GM12872 (cell line): ENCODE data around the gene TGFBR3L.

ENCODE experiments used
- CTCF ChIP-seq: IDR thresholded peaks from 3 replicates; pipeline ENCODE4 v1.5.1; 2011; ENCODE audit warnings: low read depth, mild to moderate bottlenecking, low read length, moderate library complexity; ENCODE audit not compliant: insufficient read depth

TGFBR3L gene

GRCh38 chr19:7897292-7897691, 17.3 kb upstream of the TGFBR3L start:
- no peak for TF ChIP-seq CTCF

- no peak for TF ChIP-seq CTCF
Observed at GRCh38 chr19:7898967-7899366, 15.7 kb upstream of the TGFBR3L start.

DNA sequence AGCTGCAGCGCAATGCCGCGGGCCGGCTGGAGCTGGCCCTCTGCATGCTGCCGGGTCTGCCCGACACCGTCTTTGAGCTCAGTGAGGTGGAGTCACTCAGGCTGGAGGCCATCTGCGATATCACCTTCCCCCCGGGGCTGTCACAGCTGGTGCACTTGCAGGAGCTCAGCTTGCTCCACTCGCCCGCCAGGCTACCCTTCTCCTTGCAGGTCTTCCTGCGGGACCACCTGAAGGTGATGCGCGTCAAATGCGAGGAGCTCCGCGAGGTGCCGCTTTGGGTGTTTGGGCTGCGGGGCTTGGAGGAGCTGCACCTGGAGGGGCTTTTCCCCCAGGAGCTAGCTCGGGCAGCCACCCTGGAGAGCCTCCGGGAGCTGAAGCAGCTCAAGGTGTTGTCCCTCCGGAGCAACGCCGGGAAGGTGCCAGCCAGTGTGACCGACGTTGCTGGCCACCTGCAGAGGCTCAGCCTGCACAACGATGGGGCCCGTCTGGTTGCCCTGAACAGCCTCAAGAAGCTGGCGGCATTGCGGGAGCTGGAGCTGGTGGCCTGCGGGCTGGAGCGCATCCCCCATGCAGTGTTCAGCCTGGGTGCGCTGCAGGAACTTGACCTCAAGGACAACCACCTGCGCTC, 14.8 kb upstream of the TGFBR3L start:
- TF ChIP-seq CTCF: no peak

- no peak for TF ChIP-seq CTCF
Observed at GRCh38 chr19:7900401-7900870, 14.2 kb upstream of the TGFBR3L start.

GRCh38 chr19:7900931-7901330, 13.7 kb upstream of the TGFBR3L start:
- no peak for TF ChIP-seq CTCF

- TF ChIP-seq CTCF: no peak
Observed at GRCh38 chr19:7901337-7901736, 13.3 kb upstream of the TGFBR3L start.

GRCh38 chr19:7902796-7903243, 11.8 kb upstream of the TGFBR3L start:
- no peak for TF ChIP-seq CTCF
